Neutrophil (primary cell): ENCODE measurements around the gene ACHE.

Experiments used
- H3K27ac ChIP-seq: fragments of 200-600 bp; sonication (generic); 2 replicates; pipeline ENCODE4 v1.5.1; 2016; ENCODE audit warnings: mild to moderate bottlenecking, moderate library complexity
- H3K27me3 ChIP-seq: fragments of 200-600 bp; sonication (generic); 2 replicates; pipeline ENCODE4 v1.6.0; 2016; ENCODE audit warnings: mild to moderate bottlenecking
- H3K36me3 ChIP-seq: fragments of 200-600 bp; sonication (generic); 2 replicates; pipeline ENCODE4 v1.5.1; 2017
- H3K4me1 ChIP-seq, 2 experiments: fragments of 200-600 bp in 1 of 2; sonication (generic) in 1 of 2; 1 replicate in 1 of 2; 2 replicates in 1 of 2; pipeline versions ENCODE4 v1.5.1 to v1.6.1; 2013 to 2016; ENCODE audit warnings: low read depth in 1 of 2, low read length in 1 of 2, mild to moderate bottlenecking in 1 of 2, moderate library complexity in 1 of 2; ENCODE audit not compliant: control insufficient read depth in 1 of 2, insufficient read depth in 1 of 2
- H3K4me3 ChIP-seq, 2 experiments: fragments of 200-600 bp in 1 of 2; sonication (generic) in 1 of 2; 1 replicate in 1 of 2; 2 replicates in 1 of 2; pipeline ENCODE4 v1.5.1; 2013 to 2016; ENCODE audit warnings: low read depth in 1 of 2, low read length in 1 of 2, mild to moderate bottlenecking in 1 of 2, moderate library complexity in 1 of 2
- H3K9me3 ChIP-seq: fragments of 200-600 bp; sonication (generic); 2 replicates; pipeline ENCODE4 v1.5.1; 2016
- TF ChIP-seq, protein P1 (sequence below): fragments of 200-600 bp; sonication (generic); IDR thresholded peaks from 2 replicates; pipeline ENCODE4 v1.5.1; 2016; ENCODE audit warnings: antibody characterized with exemption

The ACHE gene

DNA sequence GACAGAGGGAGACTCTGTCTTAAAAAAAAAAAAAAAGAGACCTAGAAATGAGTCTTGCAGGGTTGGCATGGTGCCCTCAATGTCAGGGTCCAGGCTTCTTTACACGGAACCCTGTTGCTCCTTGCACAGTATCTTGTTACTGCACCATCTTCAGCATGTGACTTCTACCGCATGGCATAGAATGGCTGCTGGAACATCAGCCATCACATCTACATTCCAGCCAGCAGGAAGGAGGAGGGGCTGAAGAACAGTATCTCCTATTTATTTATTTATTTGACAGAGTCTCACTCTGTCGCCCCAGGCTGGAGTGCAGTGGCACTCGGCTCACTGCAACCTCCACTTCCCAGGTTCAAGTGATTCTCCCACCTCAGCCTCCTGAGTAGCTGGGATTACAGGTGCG lies 3.7 kb upstream of the ACHE start:
- TF ChIP-seq, protein P1, sequence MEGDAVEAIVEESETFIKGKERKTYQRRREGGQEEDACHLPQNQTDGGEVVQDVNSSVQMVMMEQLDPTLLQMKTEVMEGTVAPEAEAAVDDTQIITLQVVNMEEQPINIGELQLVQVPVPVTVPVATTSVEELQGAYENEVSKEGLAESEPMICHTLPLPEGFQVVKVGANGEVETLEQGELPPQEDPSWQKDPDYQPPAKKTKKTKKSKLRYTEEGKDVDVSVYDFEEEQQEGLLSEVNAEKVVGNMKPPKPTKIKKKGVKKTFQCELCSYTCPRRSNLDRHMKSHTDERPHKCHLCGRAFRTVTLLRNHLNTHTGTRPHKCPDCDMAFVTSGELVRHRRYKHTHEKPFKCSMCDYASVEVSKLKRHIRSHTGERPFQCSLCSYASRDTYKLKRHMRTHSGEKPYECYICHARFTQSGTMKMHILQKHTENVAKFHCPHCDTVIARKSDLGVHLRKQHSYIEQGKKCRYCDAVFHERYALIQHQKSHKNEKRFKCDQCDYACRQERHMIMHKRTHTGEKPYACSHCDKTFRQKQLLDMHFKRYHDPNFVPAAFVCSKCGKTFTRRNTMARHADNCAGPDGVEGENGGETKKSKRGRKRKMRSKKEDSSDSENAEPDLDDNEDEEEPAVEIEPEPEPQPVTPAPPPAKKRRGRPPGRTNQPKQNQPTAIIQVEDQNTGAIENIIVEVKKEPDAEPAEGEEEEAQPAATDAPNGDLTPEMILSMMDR, result no peak
- no peak overlapping the region for H3K4me3 ChIP-seq
- H3K27ac ChIP-seq, result no peak overlapping the region
- H3K4me1 ChIP-seq, result peaks cover 8 to 28% of the 10 kb centered on the region in 2 experiments
- H3K9me3 ChIP-seq, result no peaks in the 10 kb centered on the region
- H3K36me3 ChIP-seq, result no peaks in the 10 kb centered on the region
- peaks cover 85% of the 10 kb centered on the region for H3K27me3 ChIP-seq

DNA sequence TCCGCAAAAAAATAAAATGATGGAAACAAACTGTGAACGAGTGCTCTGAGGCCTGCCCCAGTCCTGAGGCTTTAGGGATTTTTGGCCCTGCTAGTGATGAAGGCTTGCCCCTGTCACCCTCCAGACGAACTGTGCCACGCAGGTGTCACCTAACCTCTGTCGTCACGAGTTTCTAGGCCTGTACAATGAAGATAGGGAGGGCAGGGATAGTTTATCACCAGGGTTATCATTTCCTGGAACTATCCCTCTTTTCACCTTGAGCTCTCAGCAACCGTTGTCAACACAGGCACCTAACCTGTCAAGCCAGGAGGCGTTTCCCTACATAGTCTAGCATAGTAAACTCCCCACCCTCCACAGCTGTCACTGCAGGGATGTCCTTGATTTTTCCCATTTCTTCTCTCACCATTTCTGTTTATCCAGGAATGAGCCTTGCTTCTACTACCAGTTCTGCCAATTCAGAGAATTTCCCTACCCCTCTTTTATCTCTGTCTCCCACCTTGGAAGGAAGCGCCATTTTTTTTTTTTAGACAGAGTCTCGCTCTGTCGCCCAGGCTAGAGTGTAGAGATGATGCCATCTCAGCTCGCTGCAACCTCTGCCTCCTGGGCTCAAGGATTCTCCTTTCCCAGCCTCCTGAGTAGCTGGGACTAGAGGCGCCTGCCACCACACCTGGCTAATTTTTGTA lies 2.2 kb upstream of the ACHE start:
- Histone ChIP-seq H3K27me3 (peaks cover 92% of the 10 kb centered on the region), H3K9me3 (no peaks in the 10 kb centered on the region), H3K4me3 (no peak overlapping the region), H3K4me1 (peaks cover 8 to 28% of the 10 kb centered on the region in 2 experiments), H3K27ac (no peak overlapping the region), H3K36me3 (no peaks in the 10 kb centered on the region)
- TF ChIP-seq, protein P1, result no peak

DNA sequence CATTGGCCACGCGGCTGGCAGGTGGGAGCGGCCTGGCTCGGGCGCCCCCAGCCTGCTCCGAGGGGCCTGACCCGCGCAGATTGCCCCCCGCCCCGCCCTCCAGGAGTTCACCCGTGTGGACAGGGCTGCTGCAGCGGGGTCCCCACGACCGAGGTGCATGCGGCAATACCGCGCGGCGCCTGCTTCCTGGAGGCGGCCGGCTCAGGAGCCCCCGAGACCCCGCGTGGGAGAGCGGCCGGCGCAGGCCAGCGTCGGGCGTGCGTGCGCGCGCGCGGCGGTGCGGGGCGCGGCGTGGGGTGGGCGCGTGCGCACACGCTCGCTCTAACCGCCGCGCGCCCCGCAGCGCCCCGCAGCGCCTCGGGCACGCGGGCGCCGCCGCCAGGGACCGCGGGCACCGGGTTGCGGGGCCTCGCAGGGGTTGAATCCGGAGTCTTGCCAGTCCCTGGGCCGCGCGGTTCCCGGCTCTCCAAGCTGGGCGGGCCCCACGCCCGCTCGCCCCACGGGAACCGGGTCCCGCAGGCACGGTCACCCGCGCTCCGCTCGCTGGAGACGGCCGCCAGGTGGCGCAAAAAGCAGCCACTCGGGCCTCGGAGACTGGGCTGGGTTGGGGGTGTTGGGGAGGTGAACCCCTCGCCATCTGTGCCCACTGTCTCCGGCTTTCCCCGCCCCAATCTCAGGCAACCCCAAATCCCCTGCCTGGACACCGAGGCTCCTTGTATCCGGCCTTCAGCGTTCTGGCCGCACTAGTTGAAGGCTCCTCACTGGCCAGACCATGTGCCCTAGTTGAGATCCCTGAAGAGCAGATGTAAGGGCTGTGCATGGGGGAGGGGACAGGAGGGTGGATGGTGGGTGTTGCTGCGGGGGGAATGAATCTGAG lies 1.3 kb upstream of the ACHE start:
- Histone ChIP-seq H3K27ac (no peak overlapping the region), H3K36me3 (no peaks in the 10 kb centered on the region), H3K9me3 (no peaks in the 10 kb centered on the region), H3K4me3 (peak overlapping the region; percentile 47 to 57), H3K27me3 (peaks cover 95% of the 10 kb centered on the region), H3K4me1 (peaks cover 8 to 28% of the 10 kb centered on the region in 2 experiments)
- TF ChIP-seq, protein P1, result peak; percentile 69

DNA sequence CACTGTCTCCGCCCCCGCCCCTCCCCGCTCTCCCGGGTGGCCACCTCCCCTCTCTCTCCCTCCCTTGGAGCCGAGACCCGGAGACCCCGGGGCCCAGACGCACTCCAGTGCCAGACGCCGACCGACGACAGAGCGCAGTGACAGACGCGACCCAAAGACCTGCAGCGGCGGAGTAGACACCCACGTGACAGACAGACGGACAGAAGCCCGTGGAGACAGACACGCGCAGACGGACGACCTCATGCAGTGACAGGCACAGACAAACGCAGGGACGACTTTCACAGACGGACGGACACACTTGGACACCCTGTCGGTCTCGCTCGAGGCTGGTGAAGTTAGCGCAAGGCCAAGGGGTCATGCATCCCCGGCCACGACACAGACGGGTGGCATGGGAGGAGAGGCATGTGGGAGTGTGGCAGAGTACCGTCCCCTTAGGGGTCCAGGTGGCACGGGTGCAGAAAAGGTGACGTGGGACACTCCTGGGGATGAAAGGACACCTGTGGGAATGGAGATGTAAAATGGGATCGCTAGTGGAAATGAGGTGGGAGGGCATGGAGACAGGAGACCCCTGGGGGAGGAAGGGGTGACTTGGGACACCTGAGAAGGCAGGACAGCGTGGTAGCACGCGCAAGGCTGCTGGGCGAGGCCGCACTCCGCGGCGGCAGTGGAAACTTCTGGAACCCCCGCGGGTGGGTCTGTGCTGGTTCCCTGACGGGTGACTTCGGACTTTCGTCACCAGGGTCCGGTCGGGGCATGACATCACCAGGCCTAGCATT lies 456 bp upstream of the ACHE start:
- H3K4me3 ChIP-seq, result peak overlapping the region; percentile 47 to 57
- no peaks in the 10 kb centered on the region for H3K36me3 ChIP-seq
- peaks cover 100% of the 10 kb centered on the region for H3K27me3 ChIP-seq
- H3K27ac ChIP-seq, result no peak overlapping the region
- H3K9me3 ChIP-seq, result no peaks in the 10 kb centered on the region
- TF ChIP-seq, protein P1, result no peak
- H3K4me1 ChIP-seq, result peaks cover 12 to 30% of the 10 kb centered on the region in 2 experiments

DNA sequence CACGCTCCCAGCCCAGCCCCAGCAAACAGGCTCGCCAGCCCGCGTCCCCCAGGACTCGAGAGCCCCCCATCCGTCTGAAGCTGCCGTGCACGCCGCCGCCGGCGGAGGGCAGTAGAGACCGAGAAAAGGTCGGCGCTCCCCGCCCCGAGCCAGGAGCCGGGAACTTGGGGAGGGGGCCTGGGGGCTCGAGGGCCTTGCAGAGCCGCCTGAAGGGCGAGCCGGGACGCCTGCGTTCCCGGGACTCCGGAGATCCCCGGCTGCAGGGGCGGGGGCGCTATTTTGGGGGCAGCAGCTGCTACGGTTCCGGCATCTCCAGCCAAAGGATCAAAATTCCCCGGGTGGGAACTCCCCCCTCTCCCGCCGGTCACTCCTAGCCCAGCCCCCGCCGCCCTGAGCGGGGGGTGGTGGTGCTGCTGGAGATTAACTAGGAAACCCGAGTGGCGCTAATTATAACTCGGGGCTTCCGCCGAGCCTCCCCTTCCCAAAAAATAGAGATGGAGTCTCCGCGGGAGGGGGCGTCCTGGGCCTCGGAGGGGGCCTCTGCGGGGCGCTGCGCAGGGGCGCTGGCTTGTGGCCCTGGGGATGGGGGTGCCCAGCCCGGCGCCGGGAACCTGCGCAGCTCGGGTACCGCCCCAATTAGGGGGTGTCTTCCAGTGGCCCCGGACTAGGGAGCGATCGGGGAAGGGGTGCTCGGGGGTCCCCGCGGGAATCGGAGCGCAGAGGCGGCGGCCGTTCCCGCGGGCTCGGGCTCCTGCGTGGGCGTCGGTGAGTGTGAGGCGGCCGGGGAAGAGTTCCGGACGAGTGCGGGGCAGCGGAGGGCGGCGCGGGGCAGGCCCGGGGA lies 608 bp downstream of the ACHE start:
- Histone ChIP-seq H3K9me3 (no peaks in the 10 kb centered on the region), H3K27ac (no peak overlapping the region), H3K4me1 (peaks cover 23 to 41% of the 10 kb centered on the region in 2 experiments), H3K36me3 (no peaks in the 10 kb centered on the region), H3K27me3 (peaks cover 100% of the 10 kb centered on the region), H3K4me3 (peak overlapping the region in 1 of 2 experiments; percentile 57)
- TF ChIP-seq, protein P1, result peak; percentile 76
